CD4-positive, alpha-beta T cell (primary cell): ENCODE data around the gene PAGR1. TPM values are rescaled to one million over a fixed set of nuclear protein-coding genes. Genes with fewer than 3 reads are reported as not detected.

Experiments
- ATAC-seq: fragments of 200-7000 bp; cut with Tn5 transposase; one replicate; pipeline ENCODE4 v1.10.0; 2022; ENCODE audit warnings: mild to moderate bottlenecking; ENCODE audit not compliant: poor library complexity
- CTCF ChIA-PET: fragments of 350-600 bp; sonication (Branson Sonifier 250); formaldehyde crosslinking; loops from one replicate; lab custom pipeline; 2021; ENCODE audit warnings: antibody characterized with exemption, inconsistent platforms; lab: Charles Lee
- POLR2A ChIA-PET: fragments of 350-600 bp; sonication (Branson Sonifier 250); formaldehyde crosslinking; loops from one replicate; lab custom pipeline; 2021; ENCODE audit warnings: antibody characterized with exemption, inconsistent platforms; lab: Charles Lee
- DNase-seq, 14 experiments: peaks; one replicate each; pipeline ENCODE4 v3.0.0-alpha.2; 2013 to 2020; ENCODE audit warnings: mixed read lengths in 2 of 14
- H3K27ac ChIP-seq, 2 donors: one replicate each; pipeline versions ENCODE4 v1.5.1 to v1.7.0; 2013; ENCODE audit warnings: low read length in 2 of 2, low read depth in 1 of 2, mild to moderate bottlenecking in 1 of 2
- H3K27me3 ChIP-seq, 2 experiments: 1 replicate in 1 of 2; 2 replicates in 1 of 2; pipeline versions ENCODE4 v1.6.1 to v1.7.0; 2013; ENCODE audit warnings: low read length in 2 of 2, control low read depth in 1 of 2, mild to moderate bottlenecking in 1 of 2, moderate library complexity in 1 of 2; ENCODE audit not compliant: insufficient read depth in 2 of 2, control insufficient read depth in 1 of 2
- H3K36me3 ChIP-seq: one replicate; pipeline ENCODE4 v1.6.1; 2013; ENCODE audit warnings: low read length, control low read depth; ENCODE audit not compliant: insufficient read depth
- H3K4me1 ChIP-seq: one replicate; pipeline ENCODE4 v1.6.1; 2013; ENCODE audit warnings: low read length, control low read depth; ENCODE audit not compliant: insufficient read depth
- H3K4me3 ChIP-seq: one replicate; pipeline ENCODE4 v1.5.1; 2013; ENCODE audit warnings: mild to moderate bottlenecking, low read length, moderate library complexity
- H3K9me3 ChIP-seq, 2 experiments: 1 replicate in 1 of 2; 2 replicates in 1 of 2; pipeline versions ENCODE4 v1.6.1 to v1.7.0; 2013; ENCODE audit warnings: low read length in 2 of 2, mild to moderate bottlenecking in 2 of 2, control low read depth in 1 of 2, moderate library complexity in 1 of 2; ENCODE audit not compliant: control insufficient read depth in 1 of 2, insufficient read depth in 1 of 2
- H3K27ac Mint-ChIP-seq: one replicate; pipeline ENCODE4 v1.8.0; 2020; ENCODE audit warnings: mixed read lengths
- H3K27me3 Mint-ChIP-seq: one replicate; pipeline ENCODE4 v1.8.0; 2021; ENCODE audit warnings: mixed read lengths
- H3K36me3 Mint-ChIP-seq: one replicate; pipeline ENCODE4 v1.8.0; 2021; ENCODE audit warnings: low read depth, mixed read lengths
- H3K4me1 Mint-ChIP-seq: one replicate; pipeline ENCODE4 v1.8.0; 2021; ENCODE audit warnings: low read depth, mixed read lengths
- H3K4me3 Mint-ChIP-seq: one replicate; pipeline ENCODE4 v1.8.0; 2020; ENCODE audit warnings: mild to moderate bottlenecking, mixed read lengths
- H3K9me3 Mint-ChIP-seq: one replicate; pipeline ENCODE4 v1.8.0; 2020; ENCODE audit warnings: mixed read lengths
- CTCF ChIP-seq: fragments of 200-600 bp; IDR thresholded peaks from one replicate; pipeline ENCODE4 v1.8.0; 2022; ENCODE audit warnings: antibody characterized with exemption, mild to moderate bottlenecking
- intact Hi-C, 2 experiments: fragments of 100-400 bp; cut with DNase I in 1 of 2; cut with micrococcal nuclease in 1 of 2; formaldehyde crosslinking; loops; one replicate each; pipeline versions ENCODE4 v1.15.1 to v1.9.0; 2023 to 2025; cut with DNase I, micrococcal nuclease
- total RNA-seq, 174 experiments: library from RNA in 2 of 174; stranded (reverse) in 2 of 174; gene quantifications; one replicate each; pipeline ENCODE4 v1.2.3 and lab custom pipeline; 2021 to 2026

The PAGR1 gene
- total RNA-seq, 2 experiments from 2014 or later, result 20.3 TPM

GRCh38 chr16:29850998-29851397, 35.0 kb downstream of the PAGR1 start:
- CTCF ChIA-PET, result interaction anchor here (0.7 to 1.2 kb wide), 3 partner anchors 16 to 43 kb away, joined by 3 to 4 read pairs (median 3); no protein-coding TSS in a partner anchor
- no peak for TF ChIP-seq CTCF
- peaks cover 7% of the 10 kb centered on the region for H3K4me1 ChIP-seq
- POLR2A ChIA-PET, result interaction anchor here (0.9 kb wide), 1 partner anchor 31 kb away, joined by 3 read pairs; the partner anchor contains the start of gene MVP
- no peak overlapping the region for H3K4me3 ChIP-seq
- H3K36me3 ChIP-seq, result peaks cover 18% of the 10 kb centered on the region
- Mint-ChIP-seq H3K4me3 (no peak overlapping the region), H3K9me3 (no peaks in the 10 kb centered on the region), H3K4me1 (peaks cover 7% of the 10 kb centered on the region), H3K36me3 (peaks cover 28% of the 10 kb centered on the region), H3K27ac (no peak overlapping the region), H3K27me3 (no peaks in the 10 kb centered on the region)
- no peak for DNase-seq
- no peaks in the 10 kb centered on the region for H3K9me3 ChIP-seq
- intact Hi-C loops, result no loop called here
- H3K27me3 ChIP-seq, result no peaks in the 10 kb centered on the region
- no peak overlapping the region for H3K27ac ChIP-seq
- ATAC-seq, result no peak

- Mint-ChIP-seq H3K4me3 (no peak overlapping the region), H3K9me3 (no peaks in the 10 kb centered on the region), H3K4me1 (peaks cover 7% of the 10 kb centered on the region), H3K27ac (no peak overlapping the region), H3K36me3 (peaks cover 20% of the 10 kb centered on the region), H3K27me3 (no peaks in the 10 kb centered on the region)
- no peak overlapping the region for H3K4me3 ChIP-seq
- H3K36me3 ChIP-seq, result peaks cover 3% of the 10 kb centered on the region
- DNase-seq (no peak), ATAC-seq (no peak)
- TF ChIP-seq CTCF, result no peak
- H3K9me3 ChIP-seq, result no peaks in the 10 kb centered on the region
- H3K27ac ChIP-seq, result no peak overlapping the region
- no peaks in the 10 kb centered on the region for H3K27me3 ChIP-seq
- intact Hi-C loops, result no loop called here
- H3K4me1 ChIP-seq, result peaks cover 7% of the 10 kb centered on the region
- ChIA-PET CTCF (no interaction called here), POLR2A (interaction anchor here (1.3 kb wide), 1 partner anchor 46 kb away, joined by 4 read pairs; the partner anchor contains the start of gene MAZ)
Measured at GRCh38 chr16:29852654-29853053, 36.7 kb downstream of the PAGR1 start.

- intact Hi-C loops, result no loop called here
- no peak overlapping the region for H3K27ac ChIP-seq
- POLR2A ChIA-PET, result interaction anchor here (1.5 kb wide), 1 partner anchor 47 kb away, joined by 3 read pairs; no protein-coding TSS in a partner anchor
- Mint-ChIP-seq H3K36me3 (peaks cover 26% of the 10 kb centered on the region), H3K9me3 (no peaks in the 10 kb centered on the region), H3K4me1 (no peaks in the 10 kb centered on the region), H3K27ac (no peak overlapping the region), H3K4me3 (no peak overlapping the region), H3K27me3 (no peaks in the 10 kb centered on the region)
- H3K27me3 ChIP-seq, result no peaks in the 10 kb centered on the region
- CTCF ChIA-PET, result interaction anchor here (0.6 kb wide), 1 partner anchor 567 kb away, joined by 4 read pairs; no protein-coding TSS in a partner anchor
- H3K9me3 ChIP-seq, result peaks cover 0 to 5% of the 10 kb centered on the region in 2 experiments
- H3K36me3 ChIP-seq, result peaks cover 16% of the 10 kb centered on the region
- H3K4me1 ChIP-seq, result no peaks in the 10 kb centered on the region
- ATAC-seq (no peak), DNase-seq (no peak)
- no peak for TF ChIP-seq CTCF
- no peak overlapping the region for H3K4me3 ChIP-seq
Measured at GRCh38 chr16:29854520-29855100, 38.7 kb downstream of the PAGR1 start.
